Activated CD4-positive, CD25-positive, alpha-beta regulatory T cell (primary cell): ENCODE data around the gene ALX1.

Source experiments
- DNase-seq, 4 experiments: peaks; one replicate each; lab custom pipeline; 2025; lab: John Stamatoyannopoulos, UW

The ALX1 gene

DNA sequence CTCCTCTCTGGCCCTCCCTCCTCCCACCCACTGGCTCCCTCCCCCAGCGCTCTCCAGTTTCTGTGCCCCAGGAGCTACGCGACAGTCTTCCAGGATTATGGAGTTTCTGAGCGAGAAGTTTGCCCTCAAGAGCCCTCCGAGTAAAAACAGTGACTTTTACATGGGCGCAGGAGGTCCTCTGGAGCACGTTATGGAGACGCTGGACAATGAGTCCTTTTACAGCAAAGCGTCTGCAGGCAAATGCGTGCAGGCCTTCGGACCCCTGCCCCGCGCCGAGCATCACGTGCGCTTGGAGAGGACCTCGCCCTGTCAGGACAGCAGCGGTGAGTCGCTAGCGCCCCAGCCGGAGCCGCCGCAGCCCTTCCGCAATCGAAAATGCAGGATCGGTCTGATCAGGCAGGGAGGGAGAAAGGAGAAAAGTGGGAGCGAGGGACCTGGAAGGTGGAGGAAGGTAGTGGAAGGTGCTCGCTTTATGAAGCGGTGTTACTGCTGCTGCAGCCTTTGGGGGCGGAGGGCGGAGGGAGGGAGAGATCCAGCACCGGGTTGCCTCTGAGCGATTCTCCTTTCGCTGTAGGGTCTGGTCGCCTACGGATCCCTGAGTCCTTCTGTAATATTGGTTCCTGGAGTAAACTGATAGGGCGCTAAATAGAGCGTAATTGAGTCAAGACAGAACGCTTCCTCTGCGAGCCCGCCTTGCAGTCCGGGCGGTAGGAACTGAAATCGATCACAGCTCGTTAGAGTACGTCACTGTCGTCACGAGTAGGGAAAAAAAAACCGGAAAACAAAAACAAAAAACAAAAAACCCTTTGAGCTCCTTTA lies at the start of gene ALX1:
Gene ALX1, plus strand, starts transcription at position 56 of the 819 bp plus-strand sequence. Its CDS starts 42 bp downstream, at position 98.
- DNase-seq: no peak

GRCh38 chr12:85237327-85237726 lies 42.7 kb upstream of the ALX1 start:
- DNase-seq: no peak

- DNase-seq: no peak
Observed at GRCh38 chr12:85244561-85244960, 35.5 kb upstream of the ALX1 start.

GRCh38 chr12:85253853-85254252 lies 26.2 kb upstream of the ALX1 start:
- DNase-seq: no peak

DNA sequence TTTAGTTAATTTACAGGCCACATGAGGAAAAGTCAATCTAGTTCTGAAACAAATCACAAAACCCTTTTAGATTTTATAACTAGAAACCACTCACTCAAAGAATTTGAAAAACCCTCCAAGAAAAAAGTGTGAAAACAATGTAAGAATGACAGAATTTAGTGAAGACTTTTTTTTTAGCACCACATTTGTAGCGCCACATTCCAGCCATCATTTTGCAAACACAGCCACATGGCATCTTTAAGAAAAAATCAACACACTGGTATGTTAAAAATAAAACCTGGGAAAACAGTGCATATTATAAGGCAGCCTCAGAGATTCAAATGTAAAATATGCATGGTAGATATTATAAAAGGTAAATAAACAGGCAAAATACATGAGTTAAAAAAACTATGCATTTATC lies 22.3 kb upstream of the ALX1 start:
- no peak for DNase-seq

DNA sequence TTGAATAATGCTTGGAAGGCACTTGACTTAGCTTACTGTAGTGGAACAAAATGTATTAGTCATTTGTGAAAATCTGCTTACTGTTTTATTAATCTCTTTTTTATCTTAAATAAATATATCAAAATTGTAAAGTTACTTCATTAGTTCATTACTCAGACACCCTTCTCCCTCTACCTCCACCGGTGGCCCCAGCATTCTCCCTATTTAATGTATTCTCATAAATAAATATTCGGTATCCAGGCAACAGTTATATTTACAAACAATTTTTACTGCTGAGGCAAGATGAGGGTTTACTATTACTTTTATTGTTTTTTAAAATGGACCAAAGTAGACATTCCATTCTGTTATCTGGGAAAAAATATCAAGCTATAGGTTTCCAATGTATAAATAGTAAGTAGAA lies 19.6 kb upstream of the ALX1 start:
- DNase-seq: no peak

DNA sequence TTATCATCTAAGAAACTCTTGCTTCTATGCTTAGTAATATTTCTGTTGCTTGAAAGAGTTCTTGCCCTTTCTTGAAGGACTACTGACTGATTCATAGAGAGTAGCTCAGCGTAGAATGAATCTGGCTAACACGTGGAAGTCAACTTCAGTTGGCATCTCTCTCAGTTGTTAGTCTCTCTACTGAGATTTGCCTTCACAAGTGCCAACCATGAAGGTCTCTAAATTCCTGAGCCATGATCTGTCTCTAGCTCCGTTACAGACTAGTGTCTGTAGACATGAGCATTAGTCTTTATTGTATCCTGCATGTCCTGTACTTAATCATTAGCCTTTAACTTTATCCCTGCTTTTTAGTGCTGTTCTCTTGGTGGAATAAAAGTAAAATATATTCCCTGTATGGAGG lies 19.1 kb upstream of the ALX1 start:
- no peak for DNase-seq

- DNase-seq: no peak
Observed at GRCh38 chr12:85266356-85266755, 13.7 kb upstream of the ALX1 start.

- no peak for DNase-seq
Observed at GRCh38 chr12:85273381-85274314, 6.4 kb upstream of the ALX1 start.

DNA sequence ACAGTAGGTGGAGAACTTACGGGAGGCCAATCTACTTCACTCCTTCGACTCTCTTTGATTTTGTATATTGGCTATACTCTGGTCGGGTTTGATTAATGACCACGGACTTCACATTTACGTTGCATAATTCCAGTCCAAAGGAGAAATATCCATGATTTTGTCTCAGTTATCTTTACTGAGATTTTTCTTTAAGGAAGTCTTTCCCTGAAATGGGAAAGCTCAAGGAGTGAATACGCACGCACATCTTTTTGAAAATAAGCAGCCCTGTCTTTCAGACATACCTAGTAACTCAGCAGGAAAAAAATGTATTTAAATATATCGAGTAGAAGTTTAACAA lies 5.7 kb upstream of the ALX1 start:
- DNase-seq: no peak

DNA sequence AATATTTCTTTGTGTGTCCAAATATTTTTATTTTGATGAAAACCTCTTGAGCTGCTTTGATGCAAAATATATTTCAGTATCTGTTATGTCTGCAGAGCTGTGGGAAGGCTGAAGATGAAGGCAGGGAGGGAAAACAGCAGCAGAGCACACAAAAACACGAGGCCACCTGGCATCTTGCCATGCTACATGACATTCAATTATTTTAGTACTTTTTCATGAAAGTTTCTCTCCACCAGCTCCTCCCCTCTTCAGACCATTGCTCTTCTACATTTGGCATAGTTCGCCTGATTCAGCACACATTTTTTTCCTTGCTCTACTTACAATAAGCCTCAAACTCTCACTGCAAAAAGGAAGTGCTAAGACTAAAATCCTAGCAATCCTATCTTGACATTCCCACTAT lies 4.6 kb upstream of the ALX1 start:
- no peak for DNase-seq

GRCh38 chr12:85277191-85277590 lies 2.8 kb upstream of the ALX1 start:
- DNase-seq: no peak

DNA sequence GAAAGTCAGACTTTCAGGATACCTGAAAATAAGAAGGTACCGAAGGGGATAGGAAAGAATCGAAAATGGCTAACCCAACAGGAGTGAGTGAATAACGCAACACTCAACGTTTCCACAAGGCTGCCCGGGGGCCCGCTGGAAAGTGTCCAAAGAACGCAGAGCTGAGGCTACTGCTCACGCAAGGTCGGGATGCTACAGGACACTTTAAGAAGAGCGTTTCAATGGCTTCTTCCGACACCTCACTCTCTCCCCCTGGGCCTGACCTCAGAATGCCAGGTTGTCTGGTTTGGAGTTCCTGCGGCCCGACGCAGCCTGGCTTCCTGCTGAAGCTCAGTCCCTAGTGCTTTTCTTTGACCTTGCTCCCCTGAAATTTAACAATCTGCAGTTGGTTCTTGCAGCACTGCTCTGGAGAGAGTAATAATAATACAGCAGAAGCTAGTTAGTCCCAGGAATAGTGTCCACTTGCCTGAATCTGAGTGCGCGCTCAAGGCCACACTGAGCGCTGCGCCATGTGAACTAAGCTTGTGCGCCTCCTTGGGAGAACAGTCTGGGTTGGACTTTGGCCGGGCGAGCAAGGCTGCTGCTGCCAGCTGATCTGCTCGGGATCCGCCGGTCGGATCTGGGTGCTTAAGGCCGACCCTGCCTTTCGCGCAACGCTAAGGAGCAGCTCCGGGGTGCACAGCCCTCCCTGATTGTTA lies 2.0 kb upstream of the ALX1 start:
- DNase-seq: no peak

GRCh38 chr12:85278598-85279448 lies 1.2 kb upstream of the ALX1 start:
- no peak for DNase-seq

DNA sequence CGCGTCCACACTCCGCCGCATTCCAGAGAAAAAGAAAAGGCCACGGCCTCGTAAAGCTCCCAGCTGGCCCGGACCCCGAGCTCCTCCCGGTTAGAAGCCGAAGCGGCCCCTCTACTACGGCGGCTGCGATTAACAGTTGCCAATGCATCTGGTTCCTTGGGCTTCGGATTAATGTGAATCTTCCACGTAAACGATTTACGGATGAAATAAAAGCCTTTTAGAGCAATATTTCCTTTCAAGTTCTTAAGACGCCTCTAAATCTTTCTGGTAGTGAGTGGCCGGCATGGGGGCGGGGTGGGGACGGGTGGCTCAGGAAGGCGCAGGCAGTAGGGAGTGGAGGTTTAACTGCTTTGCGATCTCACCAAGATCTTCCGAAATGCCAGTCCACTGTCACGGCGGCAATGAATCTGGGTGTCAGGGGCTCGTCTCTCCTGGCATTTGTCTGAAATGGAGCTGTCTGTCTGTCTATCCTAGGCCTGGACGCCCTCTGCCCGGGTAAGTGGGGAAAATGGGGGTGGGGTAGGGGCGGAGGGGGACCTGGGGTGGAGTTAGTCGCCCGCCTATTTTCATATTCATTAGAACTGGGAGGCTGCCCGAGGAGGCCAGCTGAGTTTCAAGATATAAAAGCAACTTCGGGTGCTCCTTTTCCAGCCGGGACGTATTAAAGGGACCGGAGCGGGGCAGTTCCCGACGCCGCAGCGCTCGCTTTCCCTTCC lies 413 bp upstream of the ALX1 start:
- DNase-seq: no peak

- no peak for DNase-seq
Observed at GRCh38 chr12:85280984-85281630, 1.1 kb downstream of the ALX1 start.

DNA sequence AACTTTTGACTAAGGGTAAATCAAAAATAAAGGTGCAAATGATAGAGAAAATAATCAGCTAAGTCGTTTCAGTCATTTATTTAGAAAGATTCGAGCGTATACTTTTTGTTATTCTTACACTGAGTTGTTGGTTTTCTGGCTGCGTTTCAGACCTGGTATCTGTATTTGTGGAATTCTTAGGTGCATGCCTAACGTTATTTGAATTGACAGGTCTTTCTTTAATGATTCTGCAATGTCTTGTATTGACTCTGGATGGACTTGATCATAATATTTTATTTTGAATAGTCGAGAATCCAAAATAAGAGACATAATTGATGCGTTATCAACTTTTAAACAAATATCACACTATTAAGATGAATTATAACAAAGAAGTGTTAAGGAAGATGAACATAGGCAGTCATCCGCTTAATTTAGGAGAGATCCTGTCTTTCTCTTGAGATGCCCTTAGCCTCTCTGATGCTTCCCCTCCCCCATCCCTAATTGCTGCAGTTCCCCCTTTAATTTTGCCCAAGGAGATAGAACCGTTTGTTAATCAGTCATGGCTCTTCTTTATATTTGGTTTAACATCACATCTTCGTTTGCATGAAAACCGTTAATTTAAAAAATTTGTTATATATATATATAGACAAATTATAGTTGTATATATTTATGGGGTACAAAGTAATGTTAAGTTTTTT lies 1.8 kb downstream of the ALX1 start:
- no peak for DNase-seq

- DNase-seq: no peak
Observed at GRCh38 chr12:85283560-85283959, 3.5 kb downstream of the ALX1 start.

GRCh38 chr12:85296362-85296761 lies 16.3 kb downstream of the ALX1 start:
- DNase-seq: no peak

- no peak for DNase-seq
Observed at GRCh38 chr12:85299053-85299452, 19.0 kb downstream of the ALX1 start.
